HepG2 (cell line): Measurements from ENCODE around the gene CTNND1. TPM values are rescaled to one million over a fixed set of nuclear protein-coding genes. Genes with fewer than 3 reads are reported as not detected.

ENCODE experiments used
- ATAC-seq: fragments of 200-7000 bp; cut with Tn5 transposase; 3 replicates; pipeline ENCODE4 v1.9.1; 2020; ENCODE audit warnings: mild to moderate bottlenecking, moderate library complexity
- BruUV-seq: library from RNA; stranded (reverse); fragments of 400-500 nt; replicated peaks from 2 replicates; lab custom pipeline; 2021; lab: Mats Ljungman, UMichigan
- CTCF ChIA-PET: fragments of 300-600 bp; formaldehyde crosslinking; extraction: SDS; loops from one replicate; lab custom pipeline; 2021; ENCODE audit warnings: low total read pairs, inconsistent platforms, low intra/inter-chr PET ratio; lab: Yijun Ruan, JAX
- POLR2A ChIA-PET: fragments of 350-600 bp; sonication (Branson Sonifier 250); formaldehyde crosslinking; loops from one replicate; lab custom pipeline; 2020; ENCODE audit warnings: antibody characterized with exemption, inconsistent platforms; lab: Yijun Ruan, JAX
- DNase-seq: peaks from one replicate; pipeline ENCODE4 v3.0.0-alpha.2; 2015; ENCODE audit warnings: low spot score
- FAIRE-seq: peaks from 3 replicates; lab custom pipeline; 2011; peaks lifted over from hg19 to GRCh38; lab: Jason Lieb, UNC
- H2AFZ ChIP-seq: one replicate; pipeline ENCODE4 v1.6.1; 2011; ENCODE audit warnings: low read length, inconsistent platforms
- H3K27ac ChIP-seq: fragments of 300-600 bp; 3 replicates; pipeline ENCODE4 v1.8.0; 2011; ENCODE audit warnings: mixed run types, mild to moderate bottlenecking, mixed read lengths, low read length, inconsistent platforms; ENCODE audit not compliant: insufficient read depth; ENCODE audit errors: extremely low read length
- H3K27me3 ChIP-seq, 2 experiments: fragments of 200-600 bp in 1 of 2; 2 replicates in 1 of 2; 3 replicates in 1 of 2; pipeline versions ENCODE4 v1.6.0 to v1.8.0; 2011; ENCODE audit warnings: low read length in 2 of 2, mild to moderate bottlenecking in 2 of 2, moderate library complexity in 2 of 2, inconsistent platforms in 1 of 2; ENCODE audit not compliant: insufficient read depth in 2 of 2, control insufficient read depth in 1 of 2
- H3K36me3 ChIP-seq, 2 experiments: fragments of 200-600 bp in 1 of 2; replicated peaks in 1 of 2; 2 replicates in 1 of 2; 3 replicates in 1 of 2; pipeline versions ENCODE4 v1.5.1 to v1.8.0; 2011; ENCODE audit warnings: low read length in 2 of 2, inconsistent platforms in 1 of 2; ENCODE audit not compliant: insufficient read depth in 2 of 2, control insufficient read depth in 1 of 2
- H3K4me1 ChIP-seq: 2 replicates; pipeline ENCODE4 v1.5.1; 2012; ENCODE audit warnings: low read length, inconsistent platforms; ENCODE audit not compliant: insufficient read depth
- H3K4me2 ChIP-seq: 2 replicates; pipeline ENCODE4 v1.6.0; 2011; ENCODE audit warnings: low read depth, low read length, inconsistent platforms
- H3K4me3 ChIP-seq, 3 experiments: fragments of 200-600 bp in 1 of 3; sonication (generic), shearing (Covaris generic) in 1 of 3; replicated peaks in 1 of 3; 2 replicates each; pipeline ENCODE4 v1.5.1; 2011 to 2016; ENCODE audit warnings: low read length in 3 of 3, inconsistent platforms in 2 of 3, low read depth in 2 of 3, mild to moderate bottlenecking in 2 of 3, control low read depth in 1 of 3, mixed read lengths in 1 of 3; ENCODE audit not compliant: insufficient read depth in 1 of 3
- H3K79me2 ChIP-seq: one replicate; pipeline ENCODE4 v1.6.1; 2011; ENCODE audit warnings: low read length, inconsistent platforms; ENCODE audit not compliant: insufficient read depth
- H3K9ac ChIP-seq: 2 replicates; pipeline ENCODE4 v1.6.0; 2011; ENCODE audit warnings: mild to moderate bottlenecking, low read depth, low read length, inconsistent platforms; ENCODE audit not compliant: insufficient read depth
- H3K9me3 ChIP-seq: 2 replicates; pipeline ENCODE4 v1.5.1; 2012; ENCODE audit warnings: mild to moderate bottlenecking, low read length
- H4K20me1 ChIP-seq: 2 replicates; pipeline ENCODE4 v1.6.0; 2011; ENCODE audit warnings: inconsistent platforms, mild to moderate bottlenecking, low read length, moderate library complexity; ENCODE audit not compliant: insufficient read depth
- AKAP8 ChIP-seq: sonication (generic); formaldehyde crosslinking; IDR thresholded peaks from 2 replicates; pipeline ENCODE4 v1.5.1; 2020; ENCODE audit warnings: mild to moderate bottlenecking, missing genetic modification reagents
- CHD2 ChIP-seq: IDR thresholded peaks from 2 replicates; pipeline ENCODE4 v1.6.1; 2011; ENCODE audit warnings: low read depth, low read length, improper control_type of control experiment
- DNMT3B ChIP-seq: conservative IDR thresholded peaks from 2 replicates; pipeline ENCODE4 v1.6.1; 2016; ENCODE audit warnings: missing biosample characterization, control low read depth
- LCORL ChIP-seq, 2 experiments: fragments of 450-650 bp in 1 of 2; sonication (generic) in 1 of 2; formaldehyde crosslinking in 1 of 2; IDR thresholded peaks; 2 replicates each; pipeline versions ENCODE4 v1.5.0 to v1.6.1; 2017 to 2020; ENCODE audit warnings: antibody characterized with exemption in 1 of 2, missing genetic modification reagents in 1 of 2
- RFX1 ChIP-seq: fragments of 450-650 bp; IDR thresholded peaks from 2 replicates; pipeline ENCODE4 v1.6.1; 2017
- SETDB1 ChIP-seq: sonication (generic); formaldehyde crosslinking; IDR thresholded peaks from 2 replicates; pipeline ENCODE4 v1.5.1; 2020; ENCODE audit warnings: missing genetic modification reagents, mild to moderate bottlenecking, borderline replicate concordance
- ZBTB20 ChIP-seq: sonication (generic); formaldehyde crosslinking; IDR thresholded peaks from 2 replicates; pipeline ENCODE4 v1.8.1; 2023; ENCODE audit warnings: missing genetic modification reagents, low read depth, mild to moderate bottlenecking, borderline replicate concordance
- ZFP37 ChIP-seq: sonication (generic); formaldehyde crosslinking; IDR thresholded peaks from 2 replicates; pipeline ENCODE4 v1.4.0; 2020; ENCODE audit warnings: missing genetic modification reagents, borderline replicate concordance
- ZSCAN12 ChIP-seq: sonication (generic); formaldehyde crosslinking; IDR thresholded peaks from 2 replicates; pipeline ENCODE4 v1.9.0; 2021; ENCODE audit warnings: mild to moderate bottlenecking, missing genetic modification reagents
- WGBS: methylation state at CpG from one replicate; pipeline ENCODE4 v1.1.6; 2017; ENCODE audit warnings: low lambda C conversion rate; 5-methylcytosine and 5-hydroxymethylcytosine counted together
- in situ Hi-C: cut with HindIII; loops from 2 replicates; pipeline ENCODE4 v1.10.0; 2017; ENCODE audit warnings: low pct_unique_long_range_greater_than_20kb; ENCODE audit not compliant: extremely low pct_ligation_motif_present
- intact Hi-C: fragments of 100-400 bp; cut with micrococcal nuclease; formaldehyde crosslinking; loops from one replicate; pipeline ENCODE4 v1.10.0; 2022; ENCODE audit not compliant: unreplicated experiment
- polyA plus RNA-seq, 8 experiments: library from polyadenylated mRNA; depleted of rRNA in 3 of 8; stranded (reverse) in 7 of 8; unstranded in 1 of 8; fragments of >200 nt; fragmentation: Illumina TruSeq in 4 of 8; extraction: Trizol in 4 of 8; gene quantifications; 2 replicates each; pipeline versions ENCODE4 v1.2.1 to v1.2.3, GENCODE V29; 2011 to 2016; ENCODE audit warnings: low read depth in 4 of 8, missing spikeins in 1 of 8, mixed read lengths in 1 of 8; ENCODE audit not compliant: insufficient read depth in 1 of 8
- small RNA-seq, 3 experiments: library from RNA; depleted of rRNA; stranded (forward); fragments of <200 nt; gene quantifications; one replicate each; pipeline ENCODE3, GENCODE V24; 2012; ENCODE audit warnings: low read depth in 2 of 3, low replicate concordance in 1 of 3; ENCODE audit not compliant: insufficient read length in 3 of 3, insufficient read depth in 2 of 3
- total RNA-seq, 5 experiments: library from RNA; depleted of rRNA; stranded (reverse); fragments of >200 nt; fragmentation: Illumina TruSeq; extraction: Trizol; gene quantifications; 2 replicates each; pipeline ENCODE4 v1.2.3, GENCODE V29; 2016; ENCODE audit warnings: low read depth in 1 of 5
- TF ChIP-seq, protein P1 (sequence below): sonication (generic); formaldehyde crosslinking; IDR thresholded peaks from 2 replicates; pipeline ENCODE4 v1.5.1; 2020; ENCODE audit warnings: missing genetic modification reagents, mild to moderate bottlenecking, borderline replicate concordance
- TF ChIP-seq, protein P2 (sequence below): sonication (generic); formaldehyde crosslinking; IDR thresholded peaks from 2 replicates; pipeline ENCODE4 v1.4.0; 2020; ENCODE audit warnings: missing genetic modification reagents
- TF ChIP-seq, protein P3 (sequence below): sonication (generic); formaldehyde crosslinking; IDR thresholded peaks from 2 replicates; pipeline ENCODE4 v1.4.0; 2020; ENCODE audit warnings: missing genetic modification reagents, borderline replicate concordance

Gene CTNND1
- total and polyA plus RNA-seq, 2 of the 13 experiments (the other 11 are each of a cell fraction or from before 2014, with no cell fraction given), result 117 to 128 TPM

DNA sequence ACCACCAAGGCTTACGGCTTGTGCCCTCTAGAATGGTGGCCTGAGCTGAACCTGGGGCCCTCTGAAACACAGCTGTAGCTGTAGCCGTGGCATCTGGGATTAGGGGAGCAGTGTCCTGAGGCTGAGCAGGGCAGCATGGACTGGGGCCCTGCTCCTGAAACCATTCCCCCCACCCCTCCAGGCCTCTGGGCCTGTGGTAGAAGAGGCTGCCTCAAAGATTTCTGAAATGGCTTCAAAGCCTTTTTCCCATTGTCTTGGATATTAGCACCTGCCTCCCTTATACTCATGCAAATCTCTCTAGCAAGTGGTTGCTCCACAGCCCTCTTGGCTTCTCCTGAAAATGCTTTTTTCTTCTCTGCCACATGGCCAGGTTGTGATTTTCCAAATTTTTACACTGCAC is 106.9 kb downstream of the CTNND1 start:
- BruUV-seq, result no TSS peak
- Histone ChIP-seq H3K4me3 (no peak overlapping the region), H3K4me2 (no peak overlapping the region), H3K27me3 (peaks cover 0 to 29% of the 10 kb centered on the region in 2 experiments; a peak in 3 of 5 replicates), H3K79me2 (no peaks in the 10 kb centered on the region), H3K27ac (no peak overlapping the region), H3K9me3 (no peaks in the 10 kb centered on the region), H3K36me3 (no peaks in the 10 kb centered on the region), H4K20me1 (no peaks in the 10 kb centered on the region), H2AFZ (no peak overlapping the region), H3K4me1 (no peaks in the 10 kb centered on the region), H3K9ac (no peak overlapping the region)
- intact Hi-C loops (no loop called here), in situ Hi-C loops (no loop called here)
- no peak for FAIRE-seq
- DNase-seq, result no peak
- WGBS, result no CpG with 5 or more reads among the region's 2 CpGs
- TF ChIP-seq SETDB1, result no peak
- no peak for TF ChIP-seq LCORL (IDR thresholded peaks at IDR 0.05)
- no peak for TF ChIP-seq LCORL (CRISPR knock-in tag; IDR thresholded peaks at IDR 0.05)
- TF ChIP-seq, protein P1, sequence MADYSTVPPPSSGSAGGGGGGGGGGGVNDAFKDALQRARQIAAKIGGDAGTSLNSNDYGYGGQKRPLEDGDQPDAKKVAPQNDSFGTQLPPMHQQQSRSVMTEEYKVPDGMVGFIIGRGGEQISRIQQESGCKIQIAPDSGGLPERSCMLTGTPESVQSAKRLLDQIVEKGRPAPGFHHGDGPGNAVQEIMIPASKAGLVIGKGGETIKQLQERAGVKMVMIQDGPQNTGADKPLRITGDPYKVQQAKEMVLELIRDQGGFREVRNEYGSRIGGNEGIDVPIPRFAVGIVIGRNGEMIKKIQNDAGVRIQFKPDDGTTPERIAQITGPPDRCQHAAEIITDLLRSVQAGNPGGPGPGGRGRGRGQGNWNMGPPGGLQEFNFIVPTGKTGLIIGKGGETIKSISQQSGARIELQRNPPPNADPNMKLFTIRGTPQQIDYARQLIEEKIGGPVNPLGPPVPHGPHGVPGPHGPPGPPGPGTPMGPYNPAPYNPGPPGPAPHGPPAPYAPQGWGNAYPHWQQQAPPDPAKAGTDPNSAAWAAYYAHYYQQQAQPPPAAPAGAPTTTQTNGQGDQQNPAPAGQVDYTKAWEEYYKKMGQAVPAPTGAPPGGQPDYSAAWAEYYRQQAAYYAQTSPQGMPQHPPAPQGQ (CRISPR knock-in tag), result no peak
- TF ChIP-seq AKAP8 (CRISPR knock-in tag), result no peak
- TF ChIP-seq ZFP37 (CRISPR knock-in tag), result no peak
- TF ChIP-seq, protein P2, sequence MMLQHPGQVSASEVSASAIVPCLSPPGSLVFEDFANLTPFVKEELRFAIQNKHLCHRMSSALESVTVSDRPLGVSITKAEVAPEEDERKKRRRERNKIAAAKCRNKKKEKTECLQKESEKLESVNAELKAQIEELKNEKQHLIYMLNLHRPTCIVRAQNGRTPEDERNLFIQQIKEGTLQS (CRISPR knock-in tag), result no peak
- TF ChIP-seq, protein P3, sequence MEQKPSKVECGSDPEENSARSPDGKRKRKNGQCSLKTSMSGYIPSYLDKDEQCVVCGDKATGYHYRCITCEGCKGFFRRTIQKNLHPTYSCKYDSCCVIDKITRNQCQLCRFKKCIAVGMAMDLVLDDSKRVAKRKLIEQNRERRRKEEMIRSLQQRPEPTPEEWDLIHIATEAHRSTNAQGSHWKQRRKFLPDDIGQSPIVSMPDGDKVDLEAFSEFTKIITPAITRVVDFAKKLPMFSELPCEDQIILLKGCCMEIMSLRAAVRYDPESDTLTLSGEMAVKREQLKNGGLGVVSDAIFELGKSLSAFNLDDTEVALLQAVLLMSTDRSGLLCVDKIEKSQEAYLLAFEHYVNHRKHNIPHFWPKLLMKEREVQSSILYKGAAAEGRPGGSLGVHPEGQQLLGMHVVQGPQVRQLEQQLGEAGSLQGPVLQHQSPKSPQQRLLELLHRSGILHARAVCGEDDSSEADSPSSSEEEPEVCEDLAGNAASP (CRISPR knock-in tag), result no peak
- no peak for TF ChIP-seq DNMT3B (CRISPR knock-in tag)
- TF ChIP-seq ZSCAN12, result no peak
- no peak for TF ChIP-seq CHD2
- no peak for TF ChIP-seq RFX1
- TF ChIP-seq ZBTB20, result no peak
- CTCF ChIA-PET, result no interaction called here
- no peak for ATAC-seq
- POLR2A ChIA-PET, result no interaction called here

Small RNA genes lying within 50 kb of the gene (small RNA-seq; reads per million reads assigned to genes)
- 0 reads per million in 3 experiments for gene AP001931.1
- gene TMX2-CTNND1, result 0 reads per million in 3 experiments

Other genes with a start within 250 kb of the CTNND1 start
- gene SLC43A1, start 246.1 kb upstream of the CTNND1 start, total RNA-seq (2016; rRNA removed; fragmentation: Illumina TruSeq; extraction: Trizol), result 40.0 and 72.3 TPM in 2 replicates
- gene SLC43A1, start 246.1 kb upstream of the CTNND1 start, polyA plus RNA-seq (2011; rRNA removed), result 87.6 and 124 TPM in 2 replicates
- gene TIMM10, start 231.0 kb upstream of the CTNND1 start, total RNA-seq (2016; rRNA removed; fragmentation: Illumina TruSeq; extraction: Trizol), result 82.2 and 103 TPM in 2 replicates
- gene TIMM10, start 231.0 kb upstream of the CTNND1 start, polyA plus RNA-seq (2011; rRNA removed), result 56.3 and 67.8 TPM in 2 replicates
- not detected in 2 replicates for gene SMTNL1, start 224.2 kb upstream of the CTNND1 start, total RNA-seq (2016; rRNA removed; fragmentation: Illumina TruSeq; extraction: Trizol)
- 0.04 TPM in 1 of 2 replicates, not detected in the other for gene SMTNL1, start 224.2 kb upstream of the CTNND1 start, polyA plus RNA-seq (2011; rRNA removed)
- 30.3 and 37.6 TPM in 2 replicates for gene UBE2L6, start 194.1 kb upstream of the CTNND1 start, total RNA-seq (2016; rRNA removed; fragmentation: Illumina TruSeq; extraction: Trizol)
- gene UBE2L6, start 194.1 kb upstream of the CTNND1 start, polyA plus RNA-seq (2011; rRNA removed), result 30.4 and 38.3 TPM in 2 replicates
- gene SERPING1, start 164.1 kb upstream of the CTNND1 start, total RNA-seq (2016; rRNA removed; fragmentation: Illumina TruSeq; extraction: Trizol), result 1.6 and 2.0 TPM in 2 replicates
- gene SERPING1, start 164.1 kb upstream of the CTNND1 start, polyA plus RNA-seq (2011; rRNA removed), result 10.4 and 23.3 TPM in 2 replicates
- gene YPEL4, start 111.9 kb upstream of the CTNND1 start, total RNA-seq (2016; rRNA removed; fragmentation: Illumina TruSeq; extraction: Trizol), result not detected in 2 replicates
- gene YPEL4, start 111.9 kb upstream of the CTNND1 start, polyA plus RNA-seq (2011; rRNA removed), result 0.04 TPM in 1 of 2 replicates, not detected in the other
- 24.8 and 41.9 TPM in 2 replicates for gene CLP1, start 104.0 kb upstream of the CTNND1 start, total RNA-seq (2016; rRNA removed; fragmentation: Illumina TruSeq; extraction: Trizol)
- 13.3 and 14.6 TPM in 2 replicates for gene CLP1, start 104.0 kb upstream of the CTNND1 start, polyA plus RNA-seq (2011; rRNA removed)
- gene ZDHHC5, start 93.7 kb upstream of the CTNND1 start, total RNA-seq (2016; rRNA removed; fragmentation: Illumina TruSeq; extraction: Trizol), result 20.3 and 26.6 TPM in 2 replicates
- 34.0 and 42.4 TPM in 2 replicates for gene ZDHHC5, start 93.7 kb upstream of the CTNND1 start, polyA plus RNA-seq (2011; rRNA removed)
- gene MED19, start 49.6 kb upstream of the CTNND1 start, total RNA-seq (2016; rRNA removed; fragmentation: Illumina TruSeq; extraction: Trizol), result 13.8 and 15.1 TPM in 2 replicates
- 12.8 and 12.9 TPM in 2 replicates for gene MED19, start 49.6 kb upstream of the CTNND1 start, polyA plus RNA-seq (2011; rRNA removed)
- gene TMX2, start 49.2 kb upstream of the CTNND1 start, total RNA-seq (2016; rRNA removed; fragmentation: Illumina TruSeq; extraction: Trizol), result 67.0 and 129 TPM in 2 replicates
- gene TMX2, start 49.2 kb upstream of the CTNND1 start, polyA plus RNA-seq (2011; rRNA removed), result 73.9 and 84.5 TPM in 2 replicates
- gene SELENOH, start 20.3 kb upstream of the CTNND1 start, total RNA-seq (2016; rRNA removed; fragmentation: Illumina TruSeq; extraction: Trizol), result 70.2 and 77.4 TPM in 2 replicates
- gene SELENOH, start 20.3 kb upstream of the CTNND1 start, polyA plus RNA-seq (2011; rRNA removed), result 22.0 and 27.2 TPM in 2 replicates
- not detected in 2 replicates for gene BTBD18, start 10.0 kb upstream of the CTNND1 start, total RNA-seq (2016; rRNA removed; fragmentation: Illumina TruSeq; extraction: Trizol)
- not detected in 2 replicates for gene BTBD18, start 10.0 kb upstream of the CTNND1 start, polyA plus RNA-seq (2011; rRNA removed)